Thyroid gland (tissue), 4 donors: Measurements from ENCODE around the gene QPRT.
"Not testable (repeated sequence)": the region's sequence is repeated elsewhere in the genome, so short reads cannot be mapped to it uniquely, and the experiment has no call there.

ENCODE experiments used
- POLR2A ChIP-seq, 2 donors: fragments of 450-650 bp; IDR thresholded peaks; one replicate each; pipeline ENCODE4 v1.6.1; 2017; ENCODE audit warnings: antibody characterized with exemption in 2 of 2, mild to moderate bottlenecking in 2 of 2, moderate library complexity in 1 of 2
- TF ChIP-seq, protein P1 (sequence below), 6 experiments: fragments of 200-600 bp in 3 of 6; fragments of 450-650 bp in 3 of 6; sonication (generic) in 3 of 6; IDR thresholded peaks; one replicate each; pipeline ENCODE4 v1.5.1; 2016 to 2019; ENCODE audit warnings: antibody characterized with exemption in 6 of 6, mild to moderate bottlenecking in 2 of 6, inconsistent platforms in 1 of 6, moderate library complexity in 1 of 6

DNA sequence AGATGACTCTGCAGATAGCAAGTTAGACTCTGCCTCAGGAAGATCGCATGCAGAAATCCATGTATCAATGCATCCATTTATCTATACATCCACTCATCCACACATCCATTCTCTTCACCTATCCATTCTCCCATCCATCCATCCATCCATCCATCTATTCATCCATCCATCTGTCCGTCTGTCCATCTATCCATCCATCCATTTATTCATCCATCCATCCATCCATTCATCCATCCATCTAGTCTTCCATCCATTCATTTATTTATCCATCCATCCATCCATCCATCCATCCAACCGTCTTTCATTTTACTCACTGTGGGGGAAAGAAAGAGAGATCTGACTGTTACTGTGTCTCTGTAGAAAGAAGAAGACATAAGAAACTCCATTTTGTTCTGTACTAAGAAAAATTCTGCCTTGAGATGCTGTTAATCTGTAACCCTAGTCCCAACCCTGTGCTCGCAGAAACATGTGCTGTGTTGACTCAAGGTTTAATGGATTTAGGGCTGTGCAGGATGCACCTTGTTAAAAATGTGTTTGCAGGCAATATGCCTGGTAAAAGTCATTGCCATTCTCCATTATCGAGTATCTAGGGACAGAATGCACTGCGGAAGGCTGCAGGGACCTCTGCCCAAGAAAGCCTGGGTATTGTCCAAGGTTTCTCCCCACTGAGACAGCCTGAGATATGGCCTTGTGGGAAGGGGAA is 61.1 kb downstream of the QPRT start:
- TF ChIP-seq, protein P1, sequence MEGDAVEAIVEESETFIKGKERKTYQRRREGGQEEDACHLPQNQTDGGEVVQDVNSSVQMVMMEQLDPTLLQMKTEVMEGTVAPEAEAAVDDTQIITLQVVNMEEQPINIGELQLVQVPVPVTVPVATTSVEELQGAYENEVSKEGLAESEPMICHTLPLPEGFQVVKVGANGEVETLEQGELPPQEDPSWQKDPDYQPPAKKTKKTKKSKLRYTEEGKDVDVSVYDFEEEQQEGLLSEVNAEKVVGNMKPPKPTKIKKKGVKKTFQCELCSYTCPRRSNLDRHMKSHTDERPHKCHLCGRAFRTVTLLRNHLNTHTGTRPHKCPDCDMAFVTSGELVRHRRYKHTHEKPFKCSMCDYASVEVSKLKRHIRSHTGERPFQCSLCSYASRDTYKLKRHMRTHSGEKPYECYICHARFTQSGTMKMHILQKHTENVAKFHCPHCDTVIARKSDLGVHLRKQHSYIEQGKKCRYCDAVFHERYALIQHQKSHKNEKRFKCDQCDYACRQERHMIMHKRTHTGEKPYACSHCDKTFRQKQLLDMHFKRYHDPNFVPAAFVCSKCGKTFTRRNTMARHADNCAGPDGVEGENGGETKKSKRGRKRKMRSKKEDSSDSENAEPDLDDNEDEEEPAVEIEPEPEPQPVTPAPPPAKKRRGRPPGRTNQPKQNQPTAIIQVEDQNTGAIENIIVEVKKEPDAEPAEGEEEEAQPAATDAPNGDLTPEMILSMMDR (IDR thresholded peaks at IDR 0.05): not testable (repeated sequence)
- TF ChIP-seq POLR2A (IDR thresholded peaks at IDR 0.05): not testable (repeated sequence)
